ENCODE results near the gene RADX. TPM values are rescaled to one million over a fixed set of nuclear protein-coding genes. Genes with fewer than 3 reads are reported as not detected.

The RADX gene
- total RNA-seq, 1 experiment from 2014 or later: 2.2 TPM

DNA sequence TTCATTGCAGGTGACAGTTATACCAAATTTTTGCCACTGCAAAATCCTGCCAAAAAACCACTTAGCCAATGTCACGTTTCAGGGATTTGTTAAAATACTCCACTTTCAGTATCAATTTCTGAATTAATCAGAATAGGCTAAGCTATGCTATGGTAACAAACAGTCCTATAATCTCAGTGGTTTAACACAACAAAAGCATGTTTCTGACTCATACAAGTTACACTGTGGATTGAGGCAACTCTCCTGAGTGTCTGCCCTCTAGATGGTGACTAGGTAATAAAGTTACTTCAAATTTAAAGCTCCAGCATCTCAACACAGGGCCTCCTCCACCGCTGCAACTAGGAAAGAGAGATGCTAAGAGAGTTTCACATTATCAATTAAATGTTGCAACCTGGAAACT, 23.0 kb upstream of the RADX start:
- intact Hi-C loops (cut with micrococcal nuclease; ENCODE audit: unreplicated experiment): no loop called here
- H3K36me3 Mint-ChIP-seq (ENCODE audit: insufficient read depth, unreplicated experiment): no peaks in the 10 kb centered on the region
- H3K4me1 ChIP-seq: no peaks in the 10 kb centered on the region
- ChIA-PET CTCF (no interaction called here), POLR2A (no interaction called here)
- H3K36me3 ChIP-seq (ENCODE audit: control insufficient read depth, insufficient read depth, low read length): no peaks in the 10 kb centered on the region
- BruUV-seq (replicated peaks): no TSS peak
- no peaks in the 10 kb centered on the region for H3K9me3 ChIP-seq
- TF ChIP-seq, protein P1, sequence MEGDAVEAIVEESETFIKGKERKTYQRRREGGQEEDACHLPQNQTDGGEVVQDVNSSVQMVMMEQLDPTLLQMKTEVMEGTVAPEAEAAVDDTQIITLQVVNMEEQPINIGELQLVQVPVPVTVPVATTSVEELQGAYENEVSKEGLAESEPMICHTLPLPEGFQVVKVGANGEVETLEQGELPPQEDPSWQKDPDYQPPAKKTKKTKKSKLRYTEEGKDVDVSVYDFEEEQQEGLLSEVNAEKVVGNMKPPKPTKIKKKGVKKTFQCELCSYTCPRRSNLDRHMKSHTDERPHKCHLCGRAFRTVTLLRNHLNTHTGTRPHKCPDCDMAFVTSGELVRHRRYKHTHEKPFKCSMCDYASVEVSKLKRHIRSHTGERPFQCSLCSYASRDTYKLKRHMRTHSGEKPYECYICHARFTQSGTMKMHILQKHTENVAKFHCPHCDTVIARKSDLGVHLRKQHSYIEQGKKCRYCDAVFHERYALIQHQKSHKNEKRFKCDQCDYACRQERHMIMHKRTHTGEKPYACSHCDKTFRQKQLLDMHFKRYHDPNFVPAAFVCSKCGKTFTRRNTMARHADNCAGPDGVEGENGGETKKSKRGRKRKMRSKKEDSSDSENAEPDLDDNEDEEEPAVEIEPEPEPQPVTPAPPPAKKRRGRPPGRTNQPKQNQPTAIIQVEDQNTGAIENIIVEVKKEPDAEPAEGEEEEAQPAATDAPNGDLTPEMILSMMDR (IDR thresholded peaks at IDR 0.05; ENCODE audit: insufficient read depth in 1 of 2, low read depth in 1 of 2, low read length in 1 of 2, severe bottlenecking in 1 of 2, unreplicated experiment in 1 of 2): no peak
- no peak for DNase-seq
- no peaks in the 10 kb centered on the region for H3K4me1 Mint-ChIP-seq (ENCODE audit: low read depth, unreplicated experiment)
- no peaks in the 10 kb centered on the region for H3K9me3 Mint-ChIP-seq (ENCODE audit: unreplicated experiment)
- no peaks in the 10 kb centered on the region for H3K27me3 Mint-ChIP-seq (ENCODE audit: insufficient read depth, unreplicated experiment)
- H3K27me3 ChIP-seq (replicated peaks; ENCODE audit: control insufficient read depth, insufficient read depth, low read length): no peaks in the 10 kb centered on the region
- no peak overlapping the region for H3K27ac Mint-ChIP-seq (ENCODE audit: unreplicated experiment)
- no peak overlapping the region for H3K4me3 ChIP-seq (ENCODE audit: low read depth, low read length)
- no peak overlapping the region for H3K4me3 Mint-ChIP-seq (ENCODE audit: unreplicated experiment)

DNA sequence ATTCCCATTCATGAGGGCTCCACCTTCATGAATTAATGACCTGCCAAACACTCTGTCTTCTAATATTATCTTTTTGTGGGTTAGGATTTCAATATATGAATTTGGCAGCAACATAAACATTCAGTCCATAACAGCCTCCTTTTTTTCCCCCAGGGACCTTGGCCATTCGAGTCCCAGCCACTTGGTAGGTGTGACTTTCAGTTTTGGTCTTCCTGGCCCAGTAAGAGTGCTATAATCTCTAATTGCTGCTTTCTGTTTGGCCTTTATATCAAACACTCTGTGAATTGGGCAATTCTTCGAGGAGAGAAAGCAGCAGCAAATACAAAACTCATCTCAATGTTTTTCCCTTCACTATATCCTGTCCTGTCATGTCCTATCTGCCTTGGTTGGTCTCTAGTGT, 12.4 kb upstream of the RADX start:
- H3K4me3 Mint-ChIP-seq (ENCODE audit: unreplicated experiment): no peak overlapping the region
- ChIA-PET CTCF (no interaction called here), POLR2A (no interaction called here)
- BruUV-seq (replicated peaks): no TSS peak
- no peaks in the 10 kb centered on the region for H3K36me3 ChIP-seq (ENCODE audit: control insufficient read depth, insufficient read depth, low read length)
- H3K36me3 Mint-ChIP-seq (ENCODE audit: insufficient read depth, unreplicated experiment): no peaks in the 10 kb centered on the region
- TF ChIP-seq, protein P1 (IDR thresholded peaks at IDR 0.05; ENCODE audit: insufficient read depth in 1 of 2, low read depth in 1 of 2, low read length in 1 of 2, severe bottlenecking in 1 of 2, unreplicated experiment in 1 of 2): no peak
- H3K27ac Mint-ChIP-seq (ENCODE audit: unreplicated experiment): no peak overlapping the region
- H3K9me3 ChIP-seq: no peaks in the 10 kb centered on the region
- no peaks in the 10 kb centered on the region for H3K4me1 ChIP-seq
- H3K4me1 Mint-ChIP-seq (ENCODE audit: low read depth, unreplicated experiment): no peaks in the 10 kb centered on the region
- DNase-seq: no peak
- H3K4me3 ChIP-seq (ENCODE audit: low read depth, low read length): no peak overlapping the region
- peaks cover 5% of the 10 kb centered on the region for H3K27me3 Mint-ChIP-seq (ENCODE audit: insufficient read depth, unreplicated experiment)
- H3K9me3 Mint-ChIP-seq (ENCODE audit: unreplicated experiment): no peaks in the 10 kb centered on the region
- intact Hi-C loops (cut with micrococcal nuclease; ENCODE audit: unreplicated experiment): no loop called here
- H3K27me3 ChIP-seq (replicated peaks; ENCODE audit: control insufficient read depth, insufficient read depth, low read length): no peaks in the 10 kb centered on the region

DNA sequence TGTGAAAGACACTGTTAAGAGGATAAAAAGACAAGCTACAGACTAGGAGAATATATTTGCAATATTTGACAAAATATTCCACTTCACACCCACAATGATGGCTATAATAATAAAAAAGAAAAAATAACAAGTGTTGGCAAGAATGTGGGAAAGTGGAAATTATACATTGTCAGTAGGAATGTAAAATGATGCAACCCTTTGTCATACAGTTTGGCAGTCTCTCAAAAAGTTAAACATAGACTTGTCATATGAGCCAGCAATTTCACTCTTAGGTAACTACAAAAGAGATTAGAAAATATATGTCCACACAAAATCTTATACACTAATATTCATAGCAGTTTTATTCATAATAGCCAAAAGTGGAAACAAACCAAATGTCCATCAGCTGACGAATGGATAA, 5.2 kb upstream of the RADX start:
- no TSS peak for BruUV-seq (replicated peaks)
- POLR2A ChIA-PET: no interaction called here
- TF ChIP-seq, protein P1 (IDR thresholded peaks at IDR 0.05; ENCODE audit: insufficient read depth in 1 of 2, low read depth in 1 of 2, low read length in 1 of 2, severe bottlenecking in 1 of 2, unreplicated experiment in 1 of 2): no peak
- no peaks in the 10 kb centered on the region for H3K9me3 ChIP-seq
- Mint-ChIP-seq H3K9me3 (ENCODE audit: unreplicated experiment) (no peaks in the 10 kb centered on the region), H3K27ac (ENCODE audit: unreplicated experiment) (no peak overlapping the region), H3K4me1 (ENCODE audit: low read depth, unreplicated experiment) (no peaks in the 10 kb centered on the region), H3K27me3 (ENCODE audit: insufficient read depth, unreplicated experiment) (peaks cover 2% of the 10 kb centered on the region), H3K4me3 (ENCODE audit: unreplicated experiment) (no peak overlapping the region), H3K36me3 (ENCODE audit: insufficient read depth, unreplicated experiment) (no peaks in the 10 kb centered on the region)
- intact Hi-C loops (cut with micrococcal nuclease; ENCODE audit: unreplicated experiment): no loop called here
- H3K27me3 ChIP-seq (replicated peaks; ENCODE audit: control insufficient read depth, insufficient read depth, low read length): no peaks in the 10 kb centered on the region
- DNase-seq: no peak
- CTCF ChIA-PET: no interaction called here
- no peaks in the 10 kb centered on the region for H3K36me3 ChIP-seq (ENCODE audit: control insufficient read depth, insufficient read depth, low read length)
- H3K4me1 ChIP-seq: no peaks in the 10 kb centered on the region
- no peak overlapping the region for H3K4me3 ChIP-seq (ENCODE audit: low read depth, low read length)

All from Caco-2 (cell line).